ENCODE data around the gene FAM180A. TPM values are rescaled to one million over a fixed set of nuclear protein-coding genes. Genes with fewer than 3 reads are reported as not detected.

Gene FAM180A
- total and polyA plus RNA-seq, 2 donors (not counting 1 experiment from before 2014, with no cell fraction given) = not detected

DNA sequence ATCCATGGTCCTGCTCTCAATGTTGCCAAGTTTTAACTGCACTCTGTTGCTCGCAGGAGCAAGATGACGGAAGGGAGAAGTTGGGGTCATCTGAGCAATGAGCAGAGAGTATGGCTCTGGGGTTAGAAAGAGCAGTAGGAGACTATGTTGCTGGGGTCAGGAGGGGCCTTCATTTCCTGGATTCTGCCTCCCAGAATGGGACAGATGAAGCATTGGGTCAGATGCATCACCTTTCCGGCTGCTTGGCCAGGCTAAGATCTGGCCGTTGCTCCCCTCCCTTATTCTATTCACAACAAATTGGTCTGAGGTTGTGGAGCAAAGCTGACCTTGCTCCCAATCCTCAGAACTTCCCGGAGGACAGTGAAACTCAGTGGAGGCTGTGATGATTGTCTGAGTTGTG, 63.9 kb downstream of the FAM180A start:
- Histone ChIP-seq H4K20me1 (ENCODE audit: control insufficient read depth, insufficient read depth, low read length, poor library complexity, severe bottlenecking) (no peaks in the 10 kb centered on the region), H3K9me3 (ENCODE audit: control extremely low read depth in 1 of 3, control insufficient read depth in 2 of 3, insufficient read depth in 1 of 3, low read length in 2 of 3) (no peaks in the 10 kb centered on the region), H3K4me1 (ENCODE audit: control insufficient read depth in 2 of 2, insufficient read depth in 2 of 2, low read length in 2 of 2) (peaks cover 0 to 11% of the 10 kb centered on the region in 2 donors), H3K36me3 (replicated peaks in 1 of 2; ENCODE audit: control extremely low read depth in 1 of 2, control insufficient read depth in 1 of 2, extremely low read depth in 1 of 2, insufficient read depth in 2 of 2, low read length in 1 of 2) (no peaks in the 10 kb centered on the region), H3K27ac (ENCODE audit: low read length in 2 of 2) (no peak overlapping the region), H3K27me3 (replicated peaks in 1 of 4; ENCODE audit: control extremely low read depth in 1 of 4, control insufficient read depth in 3 of 4, insufficient read depth in 4 of 4, low read length in 3 of 4) (no peaks in the 10 kb centered on the region), H3K79me2 (ENCODE audit: control insufficient read depth, insufficient read depth, low read length) (no peaks in the 10 kb centered on the region), H3K4me2 (replicated peaks; ENCODE audit: low read depth, low read length, poor library complexity, severe bottlenecking) (no peak overlapping the region), H3K4me3 (ENCODE audit: control extremely low read depth in 1 of 5, extremely low read depth in 1 of 5, insufficient read depth in 1 of 5, low read depth in 2 of 5, low read length in 4 of 5) (no peak overlapping the region), H3K9ac (ENCODE audit: low read length) (no peak overlapping the region), H2AFZ (ENCODE audit: insufficient read depth, low read depth, low read length, poor library complexity, severe bottlenecking) (no peak overlapping the region)
- CTCF ChIA-PET = interaction anchor here (1.2 to 1.3 kb wide), 2 partner anchors 10 to 39 kb away, joined by 3 read pairs; no protein-coding TSS in a partner anchor
- no peak for ATAC-seq (ENCODE audit: low read depth)
- intact Hi-C loops (cut with micrococcal nuclease) = no loop called here
- 100% methylated on average over 2 of the region's 5 CpGs for WGBS (ENCODE audit: insufficient coverage)
- TF ChIP-seq EZH2 (IDR thresholded peaks at IDR 0.05; ENCODE audit: borderline replicate concordance, insufficient read depth, low read depth, low read length, poor library complexity, severe bottlenecking) (no peak), CTCF (IDR thresholded peaks at IDR 0.05) (no peak)
- no peak overlapping the region for H3K27ac Mint-ChIP-seq
- H3K9me3 Mint-ChIP-seq (ENCODE audit: insufficient read depth) = no peaks in the 10 kb centered on the region
- H3K4me3 Mint-ChIP-seq = no peak overlapping the region
- POLR2A ChIA-PET = no interaction called here
- peaks cover 14% of the 10 kb centered on the region for H3K4me1 Mint-ChIP-seq
- no peak for DNase-seq
- no peaks in the 10 kb centered on the region for H3K27me3 Mint-ChIP-seq

- CTCF ChIA-PET = interaction anchor here (1.2 to 1.3 kb wide), 2 partner anchors 11 to 38 kb away, joined by 3 read pairs; no protein-coding TSS in a partner anchor
- H3K9me3 ChIP-seq (ENCODE audit: control extremely low read depth in 1 of 3, control insufficient read depth in 2 of 3, insufficient read depth in 1 of 3, low read length in 2 of 3) = no peaks in the 10 kb centered on the region
Observed at GRCh38 chr7:135684136-135684535, 64.5 kb downstream of the FAM180A start.

More at GRCh38 chr7:135684136-135684535, 64.5 kb downstream of the FAM180A start:
- ATAC-seq (ENCODE audit: low read depth) = no peak
- DNase-seq = no peak
- intact Hi-C loops (cut with micrococcal nuclease) = no loop called here
- no peak overlapping the region for H3K27ac Mint-ChIP-seq
- POLR2A ChIA-PET = no interaction called here
- no peaks in the 10 kb centered on the region for H3K27me3 ChIP-seq (replicated peaks in 1 of 4; ENCODE audit: control extremely low read depth in 1 of 4, control insufficient read depth in 3 of 4, insufficient read depth in 4 of 4, low read length in 3 of 4)
- H3K36me3 ChIP-seq (replicated peaks in 1 of 2; ENCODE audit: control extremely low read depth in 1 of 2, control insufficient read depth in 1 of 2, extremely low read depth in 1 of 2, insufficient read depth in 2 of 2, low read length in 1 of 2) = no peaks in the 10 kb centered on the region
- WGBS (ENCODE audit: insufficient coverage) = 93% methylated on average over 3 of the region's 3 CpGs
- H4K20me1 ChIP-seq (ENCODE audit: control insufficient read depth, insufficient read depth, low read length, poor library complexity, severe bottlenecking) = no peaks in the 10 kb centered on the region
- H3K4me2 ChIP-seq (replicated peaks; ENCODE audit: low read depth, low read length, poor library complexity, severe bottlenecking) = no peak overlapping the region
- no peak overlapping the region for H3K4me3 ChIP-seq (ENCODE audit: control extremely low read depth in 1 of 5, extremely low read depth in 1 of 5, insufficient read depth in 1 of 5, low read depth in 2 of 5, low read length in 4 of 5)
- peaks cover 14% of the 10 kb centered on the region for H3K4me1 Mint-ChIP-seq
- H3K9ac ChIP-seq (ENCODE audit: low read length) = no peak overlapping the region
- no peak overlapping the region for H3K4me3 Mint-ChIP-seq
- TF ChIP-seq CTCF (IDR thresholded peaks at IDR 0.05) (no peak), EZH2 (IDR thresholded peaks at IDR 0.05; ENCODE audit: borderline replicate concordance, insufficient read depth, low read depth, low read length, poor library complexity, severe bottlenecking) (no peak)
- H3K79me2 ChIP-seq (ENCODE audit: control insufficient read depth, insufficient read depth, low read length) = no peaks in the 10 kb centered on the region
- no peak overlapping the region for H3K27ac ChIP-seq (ENCODE audit: low read length in 2 of 2)
- H2AFZ ChIP-seq (ENCODE audit: insufficient read depth, low read depth, low read length, poor library complexity, severe bottlenecking) = no peak overlapping the region
- no peaks in the 10 kb centered on the region for H3K9me3 Mint-ChIP-seq (ENCODE audit: insufficient read depth)
- H3K27me3 Mint-ChIP-seq = no peaks in the 10 kb centered on the region
- peaks cover 0 to 11% of the 10 kb centered on the region in 2 donors for H3K4me1 ChIP-seq (ENCODE audit: control insufficient read depth in 2 of 2, insufficient read depth in 2 of 2, low read length in 2 of 2)

Measured in B cell (primary cell).